ENCODE data around the gene CES5A.
A peak's percentile ranks its signal among the peaks of the same experiment; 100 is the strongest.
"Not testable (repeated sequence)": the region's sequence is repeated elsewhere in the genome, so short reads cannot be mapped to it uniquely, and the experiment has no call there.

Gene CES5A

GRCh38 chr16:55835173-55835572 is 40.0 kb downstream of the CES5A start:
- H3K9ac ChIP-seq (ENCODE audit: low read length); H3K4me1 ChIP-seq (ENCODE audit: control insufficient read depth, insufficient read depth, low read length); H3K36me3 ChIP-seq (ENCODE audit: control insufficient read depth, insufficient read depth, low read length); H3K27ac ChIP-seq (ENCODE audit: low read depth, low read length); H3K27me3 ChIP-seq (ENCODE audit: control insufficient read depth, insufficient read depth, low read length); H3K4me3 ChIP-seq (ENCODE audit: low read length): not testable (repeated sequence)

- no peak overlapping the region for H3K27ac ChIP-seq (ENCODE audit: low read depth, low read length)
Measured at GRCh38 chr16:55834049-55834448, 41.1 kb downstream of the CES5A start.

GRCh38 chr16:55832773-55833691 is 42.1 kb downstream of the CES5A start, which contains the start of gene CES1:
Gene CES1, minus strand, starts transcription at chr16:55833096. Its CDS starts 41 bp downstream, at chr16:55833055.
- no peaks in the 10 kb centered on the region for H3K4me1 ChIP-seq (ENCODE audit: control insufficient read depth, insufficient read depth, low read length)
- no peaks in the 10 kb centered on the region for H3K36me3 ChIP-seq (ENCODE audit: control insufficient read depth, insufficient read depth, low read length)
- no peak within 1 kb of the TSS for H3K9ac ChIP-seq (ENCODE audit: low read length)
- H3K27ac ChIP-seq (ENCODE audit: low read depth, low read length) = peak within 1 kb of the TSS; percentile 78
- no peaks in the 10 kb centered on the region for H3K27me3 ChIP-seq (ENCODE audit: control insufficient read depth, insufficient read depth, low read length)
- H3K4me3 ChIP-seq (ENCODE audit: low read length) = peak within 1 kb of the TSS; percentile 34

More at GRCh38 chr16:55834049-55834448, 41.1 kb downstream of the CES5A start:
- Histone ChIP-seq H3K4me3 (ENCODE audit: low read length) (no peak overlapping the region), H3K9ac (ENCODE audit: low read length) (no peak overlapping the region), H3K36me3 (ENCODE audit: control insufficient read depth, insufficient read depth, low read length) (no peaks in the 10 kb centered on the region), H3K27me3 (ENCODE audit: control insufficient read depth, insufficient read depth, low read length) (no peaks in the 10 kb centered on the region), H3K4me1 (ENCODE audit: control insufficient read depth, insufficient read depth, low read length) (no peaks in the 10 kb centered on the region)

GRCh38 chr16:55832425-55832772 is 42.8 kb downstream of the CES5A start:
- Histone ChIP-seq H3K36me3 (ENCODE audit: control insufficient read depth, insufficient read depth, low read length) (no peaks in the 10 kb centered on the region), H3K9ac (ENCODE audit: low read length) (no peak overlapping the region), H3K4me1 (ENCODE audit: control insufficient read depth, insufficient read depth, low read length) (no peaks in the 10 kb centered on the region), H3K27me3 (ENCODE audit: control insufficient read depth, insufficient read depth, low read length) (no peaks in the 10 kb centered on the region), H3K4me3 (ENCODE audit: low read length) (peak overlapping the region; percentile 34), H3K27ac (ENCODE audit: low read depth, low read length) (peak overlapping the region; percentile 78)

- Histone ChIP-seq H3K9ac (ENCODE audit: low read length) (no peak overlapping the region), H3K4me3 (ENCODE audit: low read length) (no peak overlapping the region)
Measured at GRCh38 chr16:55830658-55831294, 44.4 kb downstream of the CES5A start.

GRCh38 chr16:55829232-55829631 is 45.9 kb downstream of the CES5A start:
- not testable (repeated sequence) for H3K27me3 ChIP-seq (ENCODE audit: control insufficient read depth, insufficient read depth, low read length); H3K9ac ChIP-seq (ENCODE audit: low read length); H3K4me3 ChIP-seq (ENCODE audit: low read length); H3K36me3 ChIP-seq (ENCODE audit: control insufficient read depth, insufficient read depth, low read length); H3K27ac ChIP-seq (ENCODE audit: low read depth, low read length); H3K4me1 ChIP-seq (ENCODE audit: control insufficient read depth, insufficient read depth, low read length)

More at GRCh38 chr16:55830658-55831294, 44.4 kb downstream of the CES5A start:
- no peaks in the 10 kb centered on the region for H3K27me3 ChIP-seq (ENCODE audit: control insufficient read depth, insufficient read depth, low read length)
- no peaks in the 10 kb centered on the region for H3K4me1 ChIP-seq (ENCODE audit: control insufficient read depth, insufficient read depth, low read length)
- H3K36me3 ChIP-seq (ENCODE audit: control insufficient read depth, insufficient read depth, low read length) = no peaks in the 10 kb centered on the region
- no peak overlapping the region for H3K27ac ChIP-seq (ENCODE audit: low read depth, low read length)

- no peaks in the 10 kb centered on the region for H3K27me3 ChIP-seq (ENCODE audit: control insufficient read depth, insufficient read depth, low read length)
- H3K9ac ChIP-seq (ENCODE audit: low read length) = no peak overlapping the region
- no peak overlapping the region for H3K27ac ChIP-seq (ENCODE audit: low read depth, low read length)
- no peaks in the 10 kb centered on the region for H3K4me1 ChIP-seq (ENCODE audit: control insufficient read depth, insufficient read depth, low read length)
- H3K36me3 ChIP-seq (ENCODE audit: control insufficient read depth, insufficient read depth, low read length) = no peaks in the 10 kb centered on the region
- H3K4me3 ChIP-seq (ENCODE audit: low read length) = no peak overlapping the region
Measured at GRCh38 chr16:55828680-55829079, 46.5 kb downstream of the CES5A start.

- no peaks in the 10 kb centered on the region for H3K36me3 ChIP-seq (ENCODE audit: control insufficient read depth, insufficient read depth, low read length)
- no peaks in the 10 kb centered on the region for H3K4me1 ChIP-seq (ENCODE audit: control insufficient read depth, insufficient read depth, low read length)
- H3K9ac ChIP-seq (ENCODE audit: low read length) = no peak overlapping the region
- no peaks in the 10 kb centered on the region for H3K27me3 ChIP-seq (ENCODE audit: control insufficient read depth, insufficient read depth, low read length)
- H3K27ac ChIP-seq (ENCODE audit: low read depth, low read length) = no peak overlapping the region
- H3K4me3 ChIP-seq (ENCODE audit: low read length) = no peak overlapping the region
Measured at GRCh38 chr16:55825115-55825728, 50.0 kb downstream of the CES5A start.

GRCh38 chr16:55824473-55825000 is 50.6 kb downstream of the CES5A start:
- no peak overlapping the region for H3K4me3 ChIP-seq (ENCODE audit: low read length)
- H3K36me3 ChIP-seq (ENCODE audit: control insufficient read depth, insufficient read depth, low read length) = no peaks in the 10 kb centered on the region
- no peak overlapping the region for H3K9ac ChIP-seq (ENCODE audit: low read length)
- no peak overlapping the region for H3K27ac ChIP-seq (ENCODE audit: low read depth, low read length)
- H3K4me1 ChIP-seq (ENCODE audit: control insufficient read depth, insufficient read depth, low read length) = no peaks in the 10 kb centered on the region
- H3K27me3 ChIP-seq (ENCODE audit: control insufficient read depth, insufficient read depth, low read length) = no peaks in the 10 kb centered on the region

GRCh38 chr16:55822280-55822810 is 52.8 kb downstream of the CES5A start:
- Histone ChIP-seq H3K9ac (ENCODE audit: low read length) (no peak overlapping the region), H3K4me3 (ENCODE audit: low read length) (no peak overlapping the region), H3K27me3 (ENCODE audit: control insufficient read depth, insufficient read depth, low read length) (no peaks in the 10 kb centered on the region), H3K36me3 (ENCODE audit: control insufficient read depth, insufficient read depth, low read length) (no peaks in the 10 kb centered on the region), H3K27ac (ENCODE audit: low read depth, low read length) (no peak overlapping the region), H3K4me1 (ENCODE audit: control insufficient read depth, insufficient read depth, low read length) (no peaks in the 10 kb centered on the region)

- Histone ChIP-seq H3K9ac (ENCODE audit: low read length) (no peak overlapping the region), H3K27me3 (ENCODE audit: control insufficient read depth, insufficient read depth, low read length) (no peaks in the 10 kb centered on the region), H3K36me3 (ENCODE audit: control insufficient read depth, insufficient read depth, low read length) (no peaks in the 10 kb centered on the region)
Measured at GRCh38 chr16:55821210-55821609, 54.0 kb downstream of the CES5A start.

GRCh38 chr16:55820615-55821014 is 54.6 kb downstream of the CES5A start:
- H3K27ac ChIP-seq (ENCODE audit: low read depth, low read length) = no peak overlapping the region
- no peaks in the 10 kb centered on the region for H3K4me1 ChIP-seq (ENCODE audit: control insufficient read depth, insufficient read depth, low read length)
- H3K27me3 ChIP-seq (ENCODE audit: control insufficient read depth, insufficient read depth, low read length) = no peaks in the 10 kb centered on the region
- no peaks in the 10 kb centered on the region for H3K36me3 ChIP-seq (ENCODE audit: control insufficient read depth, insufficient read depth, low read length)
- H3K4me3 ChIP-seq (ENCODE audit: low read length) = no peak overlapping the region
- H3K9ac ChIP-seq (ENCODE audit: low read length) = no peak overlapping the region

More at GRCh38 chr16:55821210-55821609, 54.0 kb downstream of the CES5A start:
- Histone ChIP-seq H3K27ac (ENCODE audit: low read depth, low read length) (no peak overlapping the region), H3K4me3 (ENCODE audit: low read length) (no peak overlapping the region), H3K4me1 (ENCODE audit: control insufficient read depth, insufficient read depth, low read length) (no peaks in the 10 kb centered on the region)
